H1 (cell line): ENCODE data around the gene FKBP8. TPM values are rescaled to one million over a fixed set of nuclear protein-coding genes. Genes with fewer than 3 reads are reported as not detected.

Experiments used
- CTCF ChIA-PET: fragments of 300-600 bp; sonication (Branson Sonifier 250); formaldehyde crosslinking; loops from one replicate; lab custom pipeline; 2021; ENCODE audit not compliant: partially characterized antibody; lab: Charles Lee
- POLR2A ChIA-PET: fragments of 300-600 bp; sonication (Branson Sonifier 250); formaldehyde crosslinking; loops from one replicate; lab custom pipeline; 2021; ENCODE audit warnings: inconsistent platforms; ENCODE audit not compliant: partially characterized antibody; lab: Charles Lee
- DNase-seq, 2 experiments: peaks; one replicate each; pipeline versions ENCODE4 v3.0.0 to v3.0.0-alpha.2; 2010 to 2022; ENCODE audit warnings: low spot score in 2 of 2, low read depth in 1 of 2, mixed read lengths in 1 of 2
- FAIRE-seq: peaks from 2 replicates; lab custom pipeline; 2011; peaks lifted over from hg19 to GRCh38; lab: Jason Lieb, UNC
- H2AFZ ChIP-seq: 2 replicates; pipeline ENCODE4 v1.8.1; 2012; ENCODE audit warnings: low read length, inconsistent platforms
- H2AK5ac ChIP-seq: 2 replicates; pipeline ENCODE4 v1.6.1; 2013; ENCODE audit warnings: low read depth, low read length
- H2BK120ac ChIP-seq: replicated peaks from 2 replicates; pipeline ENCODE3; 2013; ENCODE audit warnings: low read depth, low read length, inconsistent platforms
- H2BK12ac ChIP-seq: 2 replicates; pipeline ENCODE4 v1.6.1; 2013; ENCODE audit warnings: low read depth, low read length
- H2BK15ac ChIP-seq: 2 replicates; pipeline ENCODE4 v1.6.1; 2013; ENCODE audit warnings: low read length
- H2BK20ac ChIP-seq: 2 replicates; pipeline ENCODE4 v1.6.1; 2013; ENCODE audit warnings: low read length
- H2BK5ac ChIP-seq: 2 replicates; pipeline ENCODE4 v1.6.1; 2013; ENCODE audit warnings: low read depth, low read length
- H3K14ac ChIP-seq: 2 replicates; pipeline ENCODE4 v1.6.1; 2013; ENCODE audit warnings: inconsistent platforms; ENCODE audit not compliant: insufficient read length
- H3K18ac ChIP-seq: 2 replicates; pipeline ENCODE4 v1.6.1; 2013; ENCODE audit warnings: low read length; ENCODE audit errors: extremely low read depth
- H3K23ac ChIP-seq: 2 replicates; pipeline ENCODE4 v1.6.1; 2013; ENCODE audit warnings: inconsistent platforms; ENCODE audit not compliant: insufficient read length
- H3K23me2 ChIP-seq: 2 replicates; pipeline ENCODE4 v1.6.1; 2013; ENCODE audit warnings: low read depth, low read length
- H3K27ac ChIP-seq: 2 replicates; pipeline ENCODE4 v1.6.1; 2011; ENCODE audit warnings: low read depth, low read length, inconsistent platforms
- H3K27me3 ChIP-seq, 4 experiments: replicated peaks in 1 of 4; 1 replicate in 1 of 4; 2 replicates in 3 of 4; pipeline versions ENCODE4 v1.6.1 to v1.8.1; 2011 to 2013; ENCODE audit warnings: low read length in 3 of 4, mild to moderate bottlenecking in 3 of 4, inconsistent platforms in 2 of 4, mixed read lengths in 2 of 4, moderate library complexity in 1 of 4; ENCODE audit not compliant: control insufficient read depth in 3 of 4, insufficient read depth in 3 of 4; ENCODE audit errors: extremely low read depth in 1 of 4
- H3K36me3 ChIP-seq, 4 experiments: 2 replicates each; pipeline versions ENCODE4 v1.6.1 to v1.8.1; 2011 to 2013; ENCODE audit warnings: mild to moderate bottlenecking in 4 of 4, low read length in 3 of 4, moderate library complexity in 2 of 4, control low read depth in 1 of 4, inconsistent platforms in 1 of 4; ENCODE audit not compliant: insufficient read depth in 4 of 4, control insufficient read depth in 2 of 4
- H3K4ac ChIP-seq: replicated peaks from 2 replicates; pipeline ENCODE3; 2013; ENCODE audit warnings: low read length, low read depth, mixed read lengths, inconsistent platforms; ENCODE audit not compliant: insufficient read length
- H3K4me1 ChIP-seq, 4 experiments: replicated peaks in 1 of 4; 1 replicate in 1 of 4; 2 replicates in 3 of 4; pipeline versions ENCODE4 v1.6.1 to v1.8.1; 2011 to 2013; ENCODE audit warnings: low read length in 3 of 4, inconsistent platforms in 2 of 4, mixed read lengths in 1 of 4; ENCODE audit not compliant: insufficient read depth in 4 of 4, control insufficient read depth in 3 of 4
- H3K4me2 ChIP-seq, 2 experiments: 2 replicates each; pipeline versions ENCODE4 v1.6.1 to v1.8.1; 2011 to 2013; ENCODE audit warnings: low read depth in 2 of 2, low read length in 2 of 2, control low read depth in 1 of 2, inconsistent platforms in 1 of 2, mild to moderate bottlenecking in 1 of 2; ENCODE audit not compliant: insufficient read depth in 1 of 2
- H3K4me3 ChIP-seq, 4 experiments: fragments of 200-600, 300-600 bp in 1 of 4; sonication (generic), shearing (Covaris generic), sonication (Bioruptor Twin) in 1 of 4; 2 replicates each; pipeline versions ENCODE4 v1.5.1 to v1.8.1; 2011 to 2016; ENCODE audit warnings: low read length in 4 of 4, low read depth in 3 of 4, control low read depth in 2 of 4, inconsistent platforms in 2 of 4, mild to moderate bottlenecking in 2 of 4, mixed read lengths in 1 of 4, moderate library complexity in 1 of 4; ENCODE audit not compliant: insufficient read depth in 2 of 4; ENCODE audit errors: extremely low read depth in 1 of 4
- H3K56ac ChIP-seq: replicated peaks from 2 replicates; pipeline ENCODE3; 2013; ENCODE audit warnings: low read depth, mild to moderate bottlenecking, mixed read lengths, low read length, inconsistent platforms; ENCODE audit not compliant: insufficient read length
- H3K79me1 ChIP-seq: 2 replicates; pipeline ENCODE4 v1.6.1; 2013; ENCODE audit warnings: low read depth, low read length, control low read depth
- H3K79me2 ChIP-seq, 2 experiments: 2 replicates each; pipeline versions ENCODE4 v1.6.1 to v1.8.1; 2012 to 2013; ENCODE audit warnings: low read length in 2 of 2, mild to moderate bottlenecking in 2 of 2, inconsistent platforms in 1 of 2; ENCODE audit not compliant: insufficient read depth in 2 of 2, control insufficient read depth in 1 of 2
- H3K9ac ChIP-seq, 4 experiments: replicated peaks in 1 of 4; 1 replicate in 1 of 4; 2 replicates in 3 of 4; pipeline versions ENCODE4 v1.6.1 to v1.8.1; 2011 to 2013; ENCODE audit warnings: low read depth in 3 of 4, low read length in 3 of 4, control low read depth in 2 of 4, mild to moderate bottlenecking in 2 of 4, moderate library complexity in 2 of 4, inconsistent platforms in 1 of 4; ENCODE audit errors: extremely low read depth in 1 of 4
- H3K9me3 ChIP-seq, 2 experiments: 2 replicates each; pipeline versions ENCODE4 v1.6.1 to v1.8.1; 2012 to 2013; ENCODE audit warnings: mild to moderate bottlenecking in 2 of 2, moderate library complexity in 2 of 2, control low read depth in 1 of 2, inconsistent platforms in 1 of 2, low read depth in 1 of 2, low read length in 1 of 2, mixed read lengths in 1 of 2; ENCODE audit not compliant: insufficient read depth in 2 of 2
- H4K20me1 ChIP-seq, 2 experiments: replicated peaks in 1 of 2; 2 replicates each; pipeline versions ENCODE3 to v1.8.1; 2011 to 2013; ENCODE audit warnings: inconsistent platforms in 2 of 2, low read length in 2 of 2, mild to moderate bottlenecking in 1 of 2; ENCODE audit not compliant: insufficient read depth in 2 of 2, control insufficient read depth in 1 of 2
- H4K5ac ChIP-seq: 2 replicates; pipeline ENCODE4 v1.6.1; 2013; ENCODE audit warnings: low read length, low read depth, mixed read lengths, inconsistent platforms; ENCODE audit not compliant: insufficient read length
- H4K8ac ChIP-seq: 2 replicates; pipeline ENCODE4 v1.8.0; 2013; ENCODE audit warnings: mild to moderate bottlenecking, moderate library complexity, low read length, inconsistent platforms; ENCODE audit not compliant: insufficient read depth; ENCODE audit errors: extremely low read depth
- H4K91ac ChIP-seq: replicated peaks from 2 replicates; pipeline ENCODE3; 2013; ENCODE audit warnings: low read length, mixed read lengths, inconsistent platforms; ENCODE audit not compliant: insufficient read length
- EZH2 ChIP-seq: fragments of 200-600 bp; sonication (generic); IDR thresholded peaks from 2 replicates; pipeline ENCODE4 v1.7.1; 2012; ENCODE audit warnings: low read depth, mild to moderate bottlenecking, moderate library complexity, low read length, inconsistent platforms; ENCODE audit not compliant: severe bottlenecking
- KDM1A ChIP-seq: fragments of 200-600, 300-600 bp; sonication (generic); IDR thresholded peaks from 2 replicates; pipeline ENCODE4 v1.7.1; 2016; ENCODE audit warnings: mild to moderate bottlenecking, low read length, borderline replicate concordance
- NANOG ChIP-seq: IDR thresholded peaks from 2 replicates; pipeline ENCODE4 v1.6.1; 2011; ENCODE audit warnings: low read length, low read depth, mild to moderate bottlenecking, inconsistent platforms; ENCODE audit not compliant: insufficient read depth, poor library complexity, severe bottlenecking
- WGBS, 2 experiments: shearing (Covaris generic) in 1 of 2; methylation state at CpG; one replicate each; pipeline versions ENCODE4 v1.1.6 to v1.1.7; 2013 to 2015; ENCODE audit warnings: low lambda C conversion rate in 2 of 2, mixed read lengths in 2 of 2, inconsistent platforms in 1 of 2, low coverage in 1 of 2, missing lambda C conversion rate in 1 of 2; ENCODE audit not compliant: insufficient replicate concordance in 2 of 2, insufficient coverage in 1 of 2, insufficient read length in 1 of 2; ENCODE audit errors: extremely low coverage in 1 of 2, missing lambda C conversion rate in 1 of 2; 5-methylcytosine and 5-hydroxymethylcytosine counted together
- polyA plus RNA-seq, 7 experiments: library from polyadenylated mRNA; depleted of rRNA in 3 of 7; stranded (reverse) in 5 of 7; unstranded in 2 of 7; fragments of >200 nt in 5 of 7; fragments of 200-250 nt in 2 of 7; gene quantifications; 1 replicate in 5 of 7; 2 replicates in 1 of 7; 4 replicates in 1 of 7; pipeline versions ENCODE4 v1.2.1 to v1.2.3, GENCODE V29; 2011 to 2013; ENCODE audit warnings: missing spikeins in 2 of 7, mixed read lengths in 2 of 7
- total RNA-seq: library from RNA; stranded (reverse); fragmentation: NEBNext Ultra II Directional; extraction: Animal tissue kit (Norgen Biotek cat#: 25700); gene quantifications from 2 replicates; pipeline ENCODE4 v1.2.1, GENCODE V29; 2021

Gene FKBP8
- total and polyA plus RNA-seq, 2 of the 8 experiments (the other 6 are each of a cell fraction or from before 2014, with no cell fraction given): 264 to 309 TPM

GRCh38 chr19:18499055-18499775, 44.2 kb downstream of the FKBP8 start:
- Histone ChIP-seq H3K9ac (no peak overlapping the region), H2AK5ac (no peak overlapping the region), H3K27ac (no peak overlapping the region), H3K56ac (no peak overlapping the region), H3K23me2 (no peaks in the 10 kb centered on the region), H3K36me3 (no peaks in the 10 kb centered on the region), H3K23ac (no peak overlapping the region), H4K91ac (no peak overlapping the region), H4K5ac (no peak overlapping the region), H3K4me3 (no peak overlapping the region), H3K14ac (no peak overlapping the region), H3K18ac (no peak overlapping the region), H2BK12ac (no peak overlapping the region), H2BK5ac (no peak overlapping the region), H2AFZ (no peak overlapping the region), H2BK120ac (no peak overlapping the region), H4K8ac (no peak overlapping the region), H3K27me3 (no peaks in the 10 kb centered on the region), H3K9me3 (no peaks in the 10 kb centered on the region), H3K4me2 (no peak overlapping the region), H3K4me1 (peaks cover 0 to 9% (median 2%) of the 10 kb centered on the region in 4 experiments; a peak in 3 of 7 replicates), H3K79me2 (peaks cover 0 to 51% of the 10 kb centered on the region in 2 experiments; a peak in 3 of 4 replicates), H4K20me1 (peaks cover 19 to 39% of the 10 kb centered on the region in 2 experiments), H2BK20ac (no peak overlapping the region), H3K4ac (no peak overlapping the region), H3K79me1 (peaks cover 30% of the 10 kb centered on the region), H2BK15ac (no peak overlapping the region)
- ChIA-PET CTCF (interaction anchor here (0.6 to 32.9 kb wide), 9 partner anchors 8 to 178 kb away, joined by 3 to 458 read pairs (median 3); partner anchors contain the start of genes ELL and REX1BD), POLR2A (interaction anchor here (0.6 to 1.8 kb wide), 4 partner anchors 10 to 914 kb away, joined by 3 to 5 read pairs (median 3); no protein-coding TSS in a partner anchor)
- 96% methylated on average over 7 of the region's 7 CpGs; no CpG with 5 or more reads in 1 of the 2 experiments for WGBS, 2 experiments
- no peak for FAIRE-seq
- no peak for DNase-seq
- no peak for TF ChIP-seq NANOG
- TF ChIP-seq EZH2: no peak
- peak; percentile 80; the same call in 1 of the 2 replicates for TF ChIP-seq KDM1A
